Astrocyte (in vitro differentiated cells and primary cell): Measurements from ENCODE around the gene PCYT2.

Experiments used
- EZH2 ChIP-seq: IDR thresholded peaks from 2 replicates; pipeline ENCODE4 v1.6.1; 2012; ENCODE audit warnings: mild to moderate bottlenecking, low read length, inconsistent platforms; ENCODE audit not compliant: insufficient read depth
- TF ChIP-seq, protein P1 (sequence below): IDR thresholded peaks from 2 replicates; pipeline ENCODE4 v1.5.1; 2011; ENCODE audit warnings: low read depth, mild to moderate bottlenecking, inconsistent platforms, low read length, moderate library complexity; ENCODE audit not compliant: insufficient read depth

GRCh38 chr17:81921537-81921862, 10.3 kb upstream of the PCYT2 start:
- TF ChIP-seq, protein P1, sequence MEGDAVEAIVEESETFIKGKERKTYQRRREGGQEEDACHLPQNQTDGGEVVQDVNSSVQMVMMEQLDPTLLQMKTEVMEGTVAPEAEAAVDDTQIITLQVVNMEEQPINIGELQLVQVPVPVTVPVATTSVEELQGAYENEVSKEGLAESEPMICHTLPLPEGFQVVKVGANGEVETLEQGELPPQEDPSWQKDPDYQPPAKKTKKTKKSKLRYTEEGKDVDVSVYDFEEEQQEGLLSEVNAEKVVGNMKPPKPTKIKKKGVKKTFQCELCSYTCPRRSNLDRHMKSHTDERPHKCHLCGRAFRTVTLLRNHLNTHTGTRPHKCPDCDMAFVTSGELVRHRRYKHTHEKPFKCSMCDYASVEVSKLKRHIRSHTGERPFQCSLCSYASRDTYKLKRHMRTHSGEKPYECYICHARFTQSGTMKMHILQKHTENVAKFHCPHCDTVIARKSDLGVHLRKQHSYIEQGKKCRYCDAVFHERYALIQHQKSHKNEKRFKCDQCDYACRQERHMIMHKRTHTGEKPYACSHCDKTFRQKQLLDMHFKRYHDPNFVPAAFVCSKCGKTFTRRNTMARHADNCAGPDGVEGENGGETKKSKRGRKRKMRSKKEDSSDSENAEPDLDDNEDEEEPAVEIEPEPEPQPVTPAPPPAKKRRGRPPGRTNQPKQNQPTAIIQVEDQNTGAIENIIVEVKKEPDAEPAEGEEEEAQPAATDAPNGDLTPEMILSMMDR, result no peak
- no peak for TF ChIP-seq EZH2
